Tibial nerve (tissue), 3 donors: ENCODE data around the gene HLA-F.

Experiments used
- CTCF ChIP-seq, 5 experiments: fragments of 200-600 bp in 3 of 5; fragments of 450-650 bp in 2 of 5; sonication (generic) in 3 of 5; IDR thresholded peaks; one replicate each; pipeline ENCODE4 v1.5.1; 2016 to 2019; ENCODE audit warnings: antibody characterized with exemption in 5 of 5, mild to moderate bottlenecking in 3 of 5, moderate library complexity in 2 of 5
- POLR2A ChIP-seq, 2 donors: fragments of 450-650 bp; IDR thresholded peaks; one replicate each; pipeline ENCODE4 v1.6.1; 2017; ENCODE audit warnings: antibody characterized with exemption in 2 of 2, mild to moderate bottlenecking in 2 of 2, moderate library complexity in 2 of 2

- TF ChIP-seq CTCF (IDR thresholded peaks at IDR 0.05): peak; percentile 35 to 67 (median 49)
- TF ChIP-seq POLR2A (IDR thresholded peaks at IDR 0.05): no peak
Observed at GRCh38 chr6:29737707-29738630, 14.7 kb downstream of the HLA-F start.
